T-helper 9 cell (primary cell): ENCODE data around the gene GRK5.

Experiments used
- DNase-seq: peaks from one replicate; pipeline ENCODE4 v3.0.0-alpha.2; 2020

Gene GRK5

DNA sequence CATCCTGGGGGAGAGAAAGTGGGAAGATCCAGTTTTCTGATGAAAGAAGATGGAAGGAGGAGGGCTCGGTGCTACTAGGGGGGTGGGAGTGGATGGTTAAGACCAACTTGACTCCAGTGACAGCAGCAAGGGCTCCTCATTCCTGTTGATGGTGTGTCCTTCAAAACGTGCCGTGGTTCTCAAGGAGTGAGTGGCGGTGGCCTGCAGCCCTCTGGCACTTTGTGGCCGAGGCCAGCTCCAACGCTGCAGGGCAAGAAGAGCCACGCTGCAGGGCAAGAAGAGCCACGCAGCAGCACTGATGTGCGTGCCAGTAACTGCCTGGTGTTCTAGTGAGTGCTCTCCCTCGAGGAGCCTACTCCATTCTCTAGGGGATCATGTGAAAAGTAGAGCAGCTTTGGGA lies 72.1 kb downstream of the GRK5 start:
- DNase-seq, result no peak

DNA sequence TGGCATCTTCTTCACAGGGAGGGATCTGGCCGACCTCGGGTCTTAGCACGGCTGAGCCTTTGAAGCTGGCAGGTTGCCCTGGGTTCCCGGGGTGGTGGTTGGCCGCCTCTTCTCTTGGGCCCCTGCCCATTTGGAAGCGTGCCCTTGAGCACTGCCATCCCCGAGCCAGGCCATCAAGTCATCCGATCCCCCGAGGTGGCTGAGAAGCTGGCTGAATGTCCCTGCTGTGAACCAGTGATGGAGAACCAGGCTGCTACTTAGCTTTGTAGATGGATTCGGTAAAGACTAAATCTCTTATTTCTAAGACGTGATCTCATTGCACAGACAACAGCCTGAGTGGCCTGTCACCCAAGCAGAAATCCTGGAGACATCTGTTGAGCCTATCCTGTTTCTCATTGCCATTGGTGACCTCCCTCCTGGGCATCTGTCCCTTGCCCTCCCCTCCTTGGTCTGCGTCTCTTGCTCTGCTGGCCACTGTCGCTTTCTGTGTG lies 74.3 kb downstream of the GRK5 start:
- no peak for DNase-seq

DNA sequence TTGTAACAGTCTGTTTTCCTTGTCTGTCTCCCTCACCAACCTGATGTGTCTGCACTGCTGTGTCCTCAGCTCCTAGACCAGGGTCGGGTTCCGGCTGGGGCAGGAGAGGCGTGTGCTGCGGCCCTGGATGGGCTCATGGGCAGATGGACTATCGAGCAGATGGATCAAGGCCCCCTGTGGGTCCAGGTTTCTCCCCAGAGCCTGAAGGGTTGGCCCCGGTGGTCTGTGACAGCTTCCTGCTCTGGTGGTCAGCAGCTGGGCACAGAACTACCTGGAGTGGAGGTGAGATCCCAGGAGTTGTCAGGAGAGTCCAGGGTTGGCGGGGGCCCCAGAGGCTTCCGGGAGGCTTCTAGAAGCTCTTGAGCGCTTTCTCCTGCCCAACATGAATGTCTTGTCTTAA lies 75.1 kb downstream of the GRK5 start:
- no peak for DNase-seq

DNA sequence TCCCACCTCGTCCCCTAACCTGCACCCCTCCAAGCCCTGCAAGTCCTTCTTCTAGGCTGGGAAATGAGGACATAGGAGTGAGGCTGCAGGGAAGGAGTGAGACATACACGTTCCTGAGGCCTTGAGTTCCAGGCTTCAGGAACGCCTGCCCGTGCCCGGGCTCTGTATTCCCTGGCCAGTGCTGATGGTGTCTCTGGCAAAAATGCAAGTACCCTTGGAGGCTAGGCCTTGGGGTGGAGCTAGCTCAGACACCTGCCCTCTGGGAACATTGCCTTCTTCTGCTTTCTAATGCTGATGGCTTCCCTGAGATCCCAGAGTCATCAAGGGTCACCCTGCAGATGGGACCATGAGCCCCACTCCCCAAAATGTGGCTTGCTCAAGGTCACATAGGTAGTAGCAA lies 76.0 kb downstream of the GRK5 start:
- DNase-seq, result no peak

DNA sequence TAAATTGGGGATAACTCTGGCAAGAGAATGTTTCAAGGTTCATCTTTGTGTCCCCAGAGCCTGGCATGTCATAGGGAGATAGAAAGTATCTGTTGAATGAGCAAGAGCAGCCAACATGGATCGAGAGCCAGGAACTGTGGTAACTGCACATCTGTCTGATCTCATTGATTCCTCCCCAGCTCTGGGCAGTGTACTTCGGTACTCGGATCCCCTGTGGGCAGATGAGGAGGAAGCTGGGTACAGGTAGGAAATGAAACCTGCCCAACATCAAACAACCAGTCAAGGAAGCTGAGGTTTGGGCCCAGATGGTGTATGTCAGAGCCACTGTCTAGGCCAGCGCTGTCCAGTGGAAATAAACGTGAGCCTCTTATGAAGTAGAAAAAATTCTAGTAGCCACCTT lies 76.4 kb downstream of the GRK5 start:
- DNase-seq, result no peak

DNA sequence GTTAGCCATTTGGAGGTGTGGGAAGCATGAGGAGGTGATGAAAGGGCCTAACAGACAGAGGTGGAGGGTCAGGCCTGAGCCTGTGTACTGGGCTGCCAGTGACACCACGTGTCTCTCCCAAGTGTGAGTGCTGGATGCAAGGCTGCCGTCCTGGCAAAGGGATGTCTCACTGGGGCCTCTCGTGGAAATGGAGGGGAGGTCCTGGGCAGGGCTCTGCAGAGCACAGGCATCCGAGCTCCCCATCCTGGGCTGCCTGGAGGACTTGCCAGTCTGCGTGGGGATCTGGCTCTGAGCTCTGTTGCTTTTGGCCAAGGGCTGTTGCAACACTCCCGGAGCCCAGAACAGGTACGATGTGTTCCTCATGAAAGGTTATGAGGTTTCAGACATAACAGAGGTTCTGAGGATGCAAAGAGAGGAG lies 77.3 kb downstream of the GRK5 start:
- DNase-seq, result no peak

DNA sequence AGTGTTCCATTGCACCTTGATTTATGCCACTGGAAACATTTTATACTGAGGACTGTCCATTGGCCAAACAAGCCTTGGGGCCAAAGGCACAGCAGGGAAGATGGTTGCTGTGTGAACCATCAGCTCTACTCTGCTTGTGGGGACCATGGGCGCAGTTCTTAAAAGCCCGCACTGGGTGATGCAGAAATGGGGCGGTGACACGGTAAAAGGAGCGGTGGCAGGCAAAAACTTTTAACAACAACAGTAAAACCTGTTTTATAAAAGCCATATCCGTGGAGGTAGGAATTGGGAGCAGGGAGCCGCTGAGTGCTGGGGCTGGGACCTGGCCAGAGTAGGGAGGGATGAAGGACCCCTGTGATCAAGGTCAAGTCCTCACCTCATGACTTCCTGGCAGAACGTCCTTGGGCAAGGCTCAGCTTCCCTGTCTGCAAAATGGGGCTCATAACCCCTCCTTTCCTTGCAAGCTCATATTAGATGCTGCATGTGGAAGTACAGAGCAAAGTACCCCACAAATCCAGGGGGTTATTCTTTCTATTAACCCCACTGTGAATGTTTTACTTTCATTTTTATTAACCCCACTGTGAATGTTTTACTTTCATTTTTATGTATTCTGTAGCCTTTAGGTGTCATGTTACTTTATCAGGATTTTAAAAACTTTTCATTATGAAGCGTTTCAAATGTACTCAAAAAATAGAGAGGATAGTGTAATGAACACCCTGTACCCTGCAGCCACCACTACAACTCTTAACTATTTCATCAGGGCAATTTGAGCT lies 78.3 kb downstream of the GRK5 start:
- no peak for DNase-seq

DNA sequence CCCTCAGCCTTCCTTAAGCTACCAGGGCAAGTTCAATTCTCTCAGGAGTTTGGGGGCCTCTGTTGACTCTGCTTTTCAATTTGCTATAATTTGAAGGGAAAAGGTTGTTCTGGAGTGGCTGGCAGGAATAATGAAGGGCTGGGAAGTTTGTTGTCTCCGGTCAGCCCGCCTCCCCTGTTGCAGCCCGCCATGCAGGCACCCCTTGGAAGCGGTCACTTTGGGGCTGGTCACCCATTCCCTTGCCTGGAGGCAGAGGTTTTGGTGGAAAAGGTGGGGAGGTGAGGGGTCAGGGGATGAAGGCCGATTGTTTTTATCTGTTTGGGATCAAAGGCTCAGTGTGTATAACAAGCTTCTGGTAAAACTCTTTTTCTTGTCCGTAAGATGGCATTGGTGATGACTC lies 79.1 kb downstream of the GRK5 start:
- DNase-seq, result no peak

DNA sequence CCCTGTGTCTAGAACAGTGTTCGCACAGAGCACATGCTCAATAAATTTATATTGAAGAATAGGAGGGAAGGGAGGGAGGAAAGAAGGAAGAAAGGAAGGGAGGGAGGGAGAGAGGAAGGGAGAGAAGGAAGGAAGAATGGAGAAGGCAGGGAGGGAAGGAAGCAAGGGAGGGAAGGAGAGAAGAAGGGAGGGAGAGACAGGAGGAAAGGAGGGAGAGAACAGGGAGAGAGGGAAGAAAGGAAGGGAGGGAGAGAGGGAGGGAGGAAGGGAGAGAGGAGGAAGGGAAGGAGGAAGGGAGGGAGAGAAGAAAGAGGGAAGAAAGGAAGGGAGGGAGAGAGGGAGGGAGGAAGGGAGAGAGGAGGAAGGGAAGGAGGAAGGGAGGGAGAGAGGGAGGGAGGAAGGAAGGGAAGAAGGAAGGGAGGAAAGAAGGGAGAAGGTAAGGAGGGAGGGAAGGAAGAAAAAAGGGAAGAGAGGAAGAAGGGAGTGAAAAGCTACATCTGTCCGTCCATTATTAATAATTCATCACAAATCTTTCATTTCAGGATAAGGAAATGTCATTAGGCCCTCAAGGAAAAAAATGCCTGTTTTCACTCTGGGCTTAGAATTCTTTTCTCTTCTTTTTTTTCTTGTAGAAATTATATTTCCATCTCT lies 79.7 kb downstream of the GRK5 start:
- DNase-seq, result no peak

DNA sequence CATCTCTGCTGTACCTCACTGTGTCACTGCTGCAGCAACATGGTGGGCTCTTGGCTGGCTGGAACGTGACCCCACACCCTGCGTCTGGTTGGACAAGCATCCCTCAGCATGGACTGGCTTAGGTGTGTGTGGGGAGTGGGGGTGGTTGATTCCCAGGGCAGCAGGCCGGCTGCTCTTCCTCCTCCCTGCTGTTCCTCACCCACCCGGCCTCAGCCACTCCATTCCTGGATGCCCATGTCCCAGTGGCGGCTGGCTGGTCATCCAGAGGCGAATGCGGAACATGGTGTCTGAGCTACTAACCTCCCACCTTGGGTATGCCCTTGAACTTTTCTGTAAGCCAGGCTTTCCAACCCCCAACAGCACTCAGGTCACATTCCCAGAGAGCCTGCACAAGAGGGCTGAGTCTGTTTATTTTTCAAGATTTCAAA lies 81.2 kb downstream of the GRK5 start:
- no peak for DNase-seq

DNA sequence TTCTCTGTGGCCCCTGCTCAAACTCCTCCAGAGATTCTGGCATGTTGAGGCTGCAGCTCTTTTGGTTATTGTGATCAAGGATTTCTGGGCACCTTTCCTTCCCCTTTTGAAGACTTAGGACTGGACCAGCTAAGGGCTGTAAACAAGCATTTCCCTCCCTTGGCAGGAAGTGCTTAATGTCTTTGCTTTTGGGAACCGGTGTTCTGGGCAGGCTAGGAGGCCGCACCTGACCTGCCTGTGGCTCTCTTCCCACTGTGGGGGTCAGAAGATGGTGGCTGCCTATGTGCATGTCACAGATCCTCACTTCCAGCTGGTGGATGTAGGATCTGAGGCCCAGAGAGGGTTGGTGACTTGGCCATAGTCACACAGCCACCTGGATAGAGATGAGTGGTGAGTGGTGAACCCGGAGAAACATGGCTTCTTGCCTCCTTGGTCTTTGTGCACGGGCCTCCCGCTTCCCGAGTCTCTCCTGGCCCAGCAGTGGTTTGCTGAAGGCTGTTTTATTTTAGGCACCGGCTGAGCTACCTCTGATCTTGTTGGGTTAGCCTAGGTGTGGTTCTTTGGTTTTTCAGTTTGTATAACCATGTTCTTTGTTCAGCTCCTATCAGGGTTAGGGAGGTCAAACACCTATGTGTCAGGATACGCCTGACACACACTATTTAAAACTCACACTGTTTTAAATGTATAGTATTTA lies 82.0 kb downstream of the GRK5 start:
- DNase-seq, result no peak

DNA sequence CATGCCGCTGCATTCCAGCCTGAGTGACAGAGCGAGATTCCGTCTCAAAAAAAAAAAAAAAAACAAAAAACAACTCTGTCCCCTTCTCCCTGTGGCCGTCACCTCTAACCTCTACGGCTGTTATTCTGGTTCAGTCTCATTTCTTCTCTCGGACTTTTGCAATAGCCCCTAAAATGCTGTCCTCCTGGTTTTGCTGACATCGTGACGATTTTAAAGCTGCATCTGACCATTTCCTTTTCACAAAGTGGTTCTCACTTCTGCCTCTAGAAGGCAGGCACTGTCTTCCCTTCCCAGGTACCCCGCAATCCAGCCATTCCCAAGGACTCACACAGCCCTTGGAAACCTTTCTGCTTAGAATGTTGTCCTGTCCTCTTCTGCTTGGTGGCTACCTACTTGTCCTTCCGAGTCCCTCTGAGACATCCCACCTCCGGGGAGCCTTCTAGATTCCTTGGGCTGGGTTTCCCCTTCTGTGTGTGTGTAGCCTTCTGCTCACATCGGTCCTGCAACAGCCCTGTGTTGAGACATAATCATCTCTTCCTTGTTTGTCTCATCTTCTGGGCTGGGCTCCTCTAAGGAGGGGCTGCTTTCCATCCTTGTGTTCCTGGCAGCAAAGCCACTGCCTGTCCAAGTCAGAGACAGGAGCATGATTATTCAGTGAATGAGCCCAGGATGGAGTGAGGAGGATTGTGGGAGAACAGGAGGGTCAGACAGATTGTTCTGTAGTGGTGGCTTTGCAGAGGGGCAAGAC lies 83.1 kb downstream of the GRK5 start:
- no peak for DNase-seq

DNA sequence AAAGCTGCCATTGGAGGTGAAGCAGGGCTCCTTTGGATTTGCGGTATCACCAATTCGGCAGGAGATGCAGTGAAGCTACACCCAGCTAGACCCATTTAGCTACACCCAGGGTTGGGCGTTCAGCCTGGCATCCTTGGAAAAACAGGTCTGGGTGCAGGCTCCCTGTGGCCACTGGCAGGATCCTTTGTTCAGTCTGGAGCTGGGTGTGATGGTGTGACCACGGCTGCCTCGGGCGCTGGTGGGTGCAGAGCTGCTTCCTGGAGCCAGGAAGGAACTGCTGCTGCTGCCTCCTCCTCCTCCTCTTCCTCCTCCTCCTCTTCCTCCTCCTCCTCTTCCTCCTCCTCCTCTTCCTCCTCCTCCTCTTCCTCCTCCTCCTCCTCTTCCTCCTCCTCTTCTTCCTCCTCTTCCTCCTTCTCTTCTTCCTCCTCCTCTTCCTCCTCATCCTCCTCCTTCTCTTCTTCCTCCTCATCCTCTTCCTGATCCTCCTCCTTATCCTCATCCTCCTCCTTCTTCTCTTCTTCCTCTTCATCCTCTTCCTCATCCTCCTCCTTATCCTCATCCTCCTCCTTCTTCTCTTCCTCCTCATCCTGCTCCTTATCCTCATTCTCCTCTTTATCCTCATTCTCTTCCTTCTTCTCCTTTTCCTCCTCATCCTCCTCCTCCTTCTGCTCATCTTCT lies 84.0 kb downstream of the GRK5 start:
- DNase-seq, result no peak

DNA sequence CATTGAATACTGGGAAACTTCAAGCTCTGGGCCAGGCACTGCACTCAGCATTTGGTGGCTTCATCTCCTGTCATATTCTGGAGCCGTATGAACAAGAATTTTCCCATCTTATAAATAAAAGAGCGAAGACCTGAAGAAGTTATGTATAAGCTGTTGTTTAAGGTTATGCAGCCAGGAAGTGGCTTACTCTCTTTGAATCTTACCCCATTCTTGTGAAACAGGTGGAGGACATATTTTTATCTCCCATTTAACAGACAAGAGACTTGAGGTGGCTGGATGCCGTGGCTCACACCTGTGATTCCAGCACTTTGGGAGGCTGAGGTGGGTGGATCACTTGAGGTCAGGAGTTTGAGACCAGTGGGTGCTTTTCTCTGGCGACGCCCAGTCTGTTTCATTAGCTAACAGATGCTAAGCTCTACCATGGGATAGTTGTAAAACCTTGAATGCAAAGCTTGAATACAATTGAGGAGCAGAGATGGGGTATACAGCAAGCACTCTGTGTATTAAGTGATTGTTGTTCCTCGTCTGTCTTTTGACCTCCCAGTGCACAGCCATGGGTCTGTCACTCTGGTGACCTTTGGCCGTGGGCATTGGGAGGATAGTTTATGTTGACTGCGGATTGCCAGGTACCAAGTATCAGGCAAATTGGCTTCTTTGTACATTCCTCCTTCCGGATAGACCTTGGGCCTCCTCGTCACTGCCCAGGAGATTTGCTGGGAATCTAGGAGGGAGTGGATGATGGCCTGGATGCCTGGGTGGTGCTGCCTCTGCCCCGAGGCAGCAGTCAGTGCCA lies 85.8 kb downstream of the GRK5 start:
- no peak for DNase-seq

DNA sequence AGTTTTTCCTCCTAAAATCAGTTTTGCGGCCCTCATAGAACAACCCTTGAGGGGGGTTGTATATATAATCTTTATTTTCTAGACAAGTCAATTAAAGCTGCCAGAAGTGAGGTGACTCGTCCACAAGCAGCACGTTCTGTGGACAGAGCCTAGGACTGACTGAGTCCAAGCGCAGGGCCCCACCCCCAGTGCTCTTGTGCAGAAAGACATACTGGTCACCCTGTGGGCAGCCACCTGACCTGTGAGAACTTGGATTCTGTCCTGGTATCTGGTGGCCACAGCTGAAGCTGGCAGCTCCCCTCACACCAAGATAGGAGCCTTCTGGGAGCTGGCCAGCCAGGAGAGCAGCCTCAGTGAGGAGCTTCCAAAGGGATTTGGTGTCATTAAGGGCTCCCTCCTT lies 89.3 kb downstream of the GRK5 start:
- no peak for DNase-seq

DNA sequence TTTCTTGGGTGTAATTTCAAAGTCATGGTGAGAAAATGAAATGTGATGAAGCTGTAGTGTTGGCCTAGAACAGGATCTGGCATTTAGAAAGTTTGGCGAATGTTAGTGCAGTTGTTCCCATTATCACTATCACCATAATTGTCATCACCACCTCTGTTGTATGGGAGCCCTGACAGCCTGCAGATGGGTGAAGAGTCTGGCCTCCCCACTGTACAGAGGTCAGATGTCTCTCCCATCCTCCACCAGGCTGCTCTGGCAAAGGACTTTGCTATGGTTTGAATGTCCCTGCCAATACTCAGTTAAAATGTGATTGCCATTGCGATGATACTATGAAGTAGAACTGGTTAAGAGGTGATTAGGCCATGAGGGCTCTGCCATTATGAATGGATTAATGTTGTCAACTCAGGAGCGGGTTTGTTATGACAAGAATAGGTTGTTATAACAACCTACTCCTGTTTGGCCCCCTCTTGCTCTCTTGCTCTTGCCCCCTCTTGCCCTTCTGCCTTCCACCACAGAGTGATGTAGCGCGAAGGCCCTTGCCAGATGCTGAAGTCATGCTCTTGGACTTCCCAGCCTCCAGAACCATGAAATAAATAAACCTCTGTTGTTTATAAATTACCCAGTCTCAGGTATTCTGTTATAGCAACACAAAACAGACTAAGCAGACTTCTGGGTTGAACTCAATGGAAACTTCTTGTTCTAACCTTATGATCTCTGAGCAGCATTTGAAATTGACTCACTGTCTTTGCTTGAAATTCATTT lies 90.0 kb downstream of the GRK5 start:
- no peak for DNase-seq

DNA sequence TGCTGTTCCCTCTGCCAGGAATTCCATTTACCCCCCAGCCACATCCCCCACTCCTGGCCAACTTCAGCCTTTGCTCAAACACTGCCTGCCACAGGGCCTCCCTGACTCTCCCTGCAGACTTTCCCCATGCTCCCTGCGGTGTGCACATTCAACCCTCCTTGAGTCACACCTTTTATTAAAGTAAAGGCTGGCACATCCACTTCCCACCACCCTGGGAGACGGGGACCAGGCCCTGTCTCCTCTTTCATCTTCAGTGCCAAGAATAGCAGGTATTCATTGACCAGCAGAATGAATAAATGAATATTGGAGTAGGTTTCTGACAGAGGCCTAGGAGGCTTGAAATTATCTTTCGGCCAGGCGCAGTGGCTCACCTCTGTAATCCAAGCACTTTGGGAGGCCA lies 91.4 kb downstream of the GRK5 start:
- DNase-seq, result no peak

DNA sequence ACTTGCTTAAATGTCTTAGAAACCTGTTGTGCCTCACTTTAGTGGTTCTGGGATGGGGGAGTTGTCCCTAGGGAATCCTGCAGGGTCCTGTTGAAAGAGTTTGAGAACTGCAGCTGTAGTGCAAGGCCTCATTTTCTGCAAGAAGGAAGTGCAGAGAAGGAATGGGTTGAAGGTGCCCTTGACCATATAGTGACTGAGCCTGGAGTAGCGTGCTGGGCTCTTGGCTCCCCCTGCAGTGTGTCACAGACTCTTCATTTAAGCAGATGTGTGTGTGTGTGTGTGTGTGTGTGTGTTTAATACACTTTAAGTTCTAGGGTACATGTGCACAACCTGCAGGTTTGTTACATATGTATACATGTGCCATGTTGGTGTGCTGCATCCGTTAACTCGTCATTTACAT lies 92.2 kb downstream of the GRK5 start:
- DNase-seq, result no peak

DNA sequence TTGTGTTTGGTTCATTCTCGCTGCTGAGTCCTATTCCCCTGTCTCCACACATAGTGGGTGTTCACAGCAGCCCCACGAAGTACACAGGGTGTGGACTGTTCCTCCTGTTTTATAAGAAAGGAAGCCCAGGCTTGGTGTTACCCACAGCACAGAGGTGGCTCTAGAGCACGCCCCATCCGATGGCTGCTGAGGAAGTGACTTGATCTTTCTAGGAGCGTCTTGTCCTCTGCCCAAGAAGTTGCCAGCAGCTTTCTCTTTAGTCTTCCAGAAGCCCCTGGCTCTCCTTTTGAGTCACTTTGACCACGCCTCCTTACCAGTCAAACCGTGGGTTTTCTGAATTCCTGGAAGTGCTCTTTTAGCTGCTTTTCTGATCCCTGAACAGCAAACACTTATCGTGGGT lies 94.0 kb downstream of the GRK5 start:
- DNase-seq, result peak; percentile 36

DNA sequence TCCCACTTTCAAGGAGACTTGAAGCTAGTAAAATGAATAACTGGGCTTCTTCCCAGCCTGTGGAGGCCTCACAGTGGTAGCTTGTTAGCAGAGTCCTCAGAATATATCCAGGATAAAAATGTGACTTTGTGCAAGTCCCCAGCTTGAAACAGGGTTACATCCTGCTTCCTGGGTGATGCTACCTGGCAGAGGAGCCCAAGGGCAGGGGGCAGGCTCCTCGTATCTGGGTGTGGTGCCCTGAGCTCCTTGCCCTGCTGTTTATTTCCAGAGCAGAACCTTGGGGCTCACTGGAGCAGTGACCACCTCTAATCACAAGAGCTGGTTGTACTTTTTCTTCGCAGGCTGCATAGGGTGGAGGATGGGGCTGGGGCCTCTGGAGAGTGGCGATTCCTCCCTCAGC lies 94.8 kb downstream of the GRK5 start:
- DNase-seq, result no peak
